Mesenchymal stem cell (in vitro differentiated cells and primary cell): ENCODE data around the gene POLR1B.
"Not testable (repeated sequence)": the region's sequence is repeated elsewhere in the genome, so short reads cannot be mapped to it uniquely, and the experiment has no call there.

Experiments used
- DNase-seq: peaks from one replicate; pipeline ENCODE4 v3.0.0-alpha.2; 2013
- H2AFZ ChIP-seq: one replicate; pipeline ENCODE4 v1.6.1; 2013; ENCODE audit warnings: low read depth, mild to moderate bottlenecking, control low read depth, inconsistent platforms, low read length, moderate library complexity
- H2AK5ac ChIP-seq: 2 replicates; pipeline ENCODE4 v1.6.1; 2013; ENCODE audit warnings: low read length, moderate library complexity, mild to moderate bottlenecking, inconsistent platforms; ENCODE audit not compliant: severe bottlenecking
- H2BK120ac ChIP-seq: one replicate; pipeline ENCODE4 v1.6.1; 2013; ENCODE audit warnings: low read depth, mild to moderate bottlenecking, inconsistent platforms, low read length, moderate library complexity
- H2BK12ac ChIP-seq, 2 experiments: one replicate each; pipeline ENCODE4 v1.6.1; 2013; ENCODE audit warnings: inconsistent platforms in 2 of 2, low read length in 2 of 2, mild to moderate bottlenecking in 2 of 2, moderate library complexity in 2 of 2, control low read depth in 1 of 2
- H2BK15ac ChIP-seq: one replicate; pipeline ENCODE4 v1.6.1; 2013; ENCODE audit warnings: mild to moderate bottlenecking, low read depth, inconsistent platforms; ENCODE audit not compliant: poor library complexity, severe bottlenecking
- H2BK5ac ChIP-seq: 2 replicates; pipeline ENCODE4 v1.6.1; 2013; ENCODE audit warnings: low read depth, mild to moderate bottlenecking, low read length, control low read depth, inconsistent platforms; ENCODE audit not compliant: poor library complexity, severe bottlenecking
- H3K14ac ChIP-seq, 2 experiments: one replicate each; pipeline ENCODE4 v1.6.1; 2013; ENCODE audit warnings: inconsistent platforms in 2 of 2, low read length in 2 of 2, control low read depth in 1 of 2, mild to moderate bottlenecking in 1 of 2, moderate library complexity in 1 of 2
- H3K18ac ChIP-seq, 2 experiments: one replicate each; pipeline ENCODE4 v1.6.1; 2013; ENCODE audit warnings: inconsistent platforms in 2 of 2, low read length in 2 of 2, control low read depth in 1 of 2, low read depth in 1 of 2, mild to moderate bottlenecking in 1 of 2
- H3K23ac ChIP-seq, 2 experiments: one replicate each; pipeline ENCODE4 v1.6.1; 2013; ENCODE audit warnings: inconsistent platforms in 2 of 2, low read length in 2 of 2, mild to moderate bottlenecking in 2 of 2, moderate library complexity in 2 of 2, control low read depth in 1 of 2
- H3K27ac ChIP-seq: 2 replicates; pipeline ENCODE4 v1.5.1; 2013; ENCODE audit warnings: mild to moderate bottlenecking, moderate library complexity, low read length, control low read depth, inconsistent platforms; ENCODE audit not compliant: poor library complexity, severe bottlenecking
- H3K27me3 ChIP-seq, 2 experiments: 2 replicates each; pipeline versions ENCODE4 v1.6.1 to v1.7.0; 2013; ENCODE audit warnings: low read length in 2 of 2, mild to moderate bottlenecking in 2 of 2, moderate library complexity in 2 of 2, control low read depth in 1 of 2, inconsistent platforms in 1 of 2; ENCODE audit not compliant: control insufficient read depth in 1 of 2, insufficient read depth in 1 of 2
- H3K36me3 ChIP-seq, 2 experiments: 2 replicates each; pipeline versions ENCODE4 v1.6.1 to v1.7.0; 2013; ENCODE audit warnings: low read length in 2 of 2, control low read depth in 1 of 2, inconsistent platforms in 1 of 2, low read depth in 1 of 2, mild to moderate bottlenecking in 1 of 2; ENCODE audit not compliant: insufficient read depth in 2 of 2, control insufficient read depth in 1 of 2
- H3K4ac ChIP-seq, 2 experiments: one replicate each; pipeline ENCODE4 v1.6.1; 2013; ENCODE audit warnings: inconsistent platforms in 2 of 2, low read length in 2 of 2, mild to moderate bottlenecking in 2 of 2, moderate library complexity in 2 of 2, control low read depth in 1 of 2, low read depth in 1 of 2
- H3K4me1 ChIP-seq: 2 replicates; pipeline ENCODE4 v1.6.1; 2013; ENCODE audit warnings: low read depth, low read length, control low read depth; ENCODE audit not compliant: control insufficient read depth, insufficient read depth
- H3K4me2 ChIP-seq: 2 replicates; pipeline ENCODE4 v1.6.1; 2013; ENCODE audit warnings: low read length, mild to moderate bottlenecking, inconsistent platforms; ENCODE audit not compliant: poor library complexity, severe bottlenecking
- H3K4me3 ChIP-seq, 2 experiments: 2 replicates each; pipeline versions ENCODE4 v1.5.1 to v1.7.0; 2013; ENCODE audit warnings: low read length in 2 of 2, mild to moderate bottlenecking in 2 of 2, control low read depth in 1 of 2, low read depth in 1 of 2; ENCODE audit not compliant: insufficient read depth in 1 of 2
- H3K79me1 ChIP-seq: replicated peaks from 2 replicates; pipeline ENCODE4 v1.6.1; 2013; ENCODE audit warnings: mild to moderate bottlenecking, control low read depth, low read length, inconsistent platforms; ENCODE audit not compliant: poor library complexity, severe bottlenecking
- H3K9ac ChIP-seq: 2 replicates; pipeline ENCODE4 v1.7.0; 2013; ENCODE audit warnings: mild to moderate bottlenecking, low read length, moderate library complexity
- H3K9me3 ChIP-seq: 2 replicates; pipeline ENCODE4 v1.7.0; 2013; ENCODE audit warnings: mild to moderate bottlenecking, low read length; ENCODE audit not compliant: control insufficient read depth
- H4K8ac ChIP-seq: one replicate; pipeline ENCODE4 v1.6.1; 2013; ENCODE audit warnings: inconsistent platforms, mild to moderate bottlenecking, low read length, moderate library complexity
- H4K91ac ChIP-seq: one replicate; pipeline ENCODE4 v1.6.1; 2013; ENCODE audit warnings: mild to moderate bottlenecking, low read length, inconsistent platforms
- whole genome bisulfite sequencing: methylation state at CpG from one replicate; pipeline ENCODE4 v1.1.7; 2013; ENCODE audit warnings: mixed read lengths; 5-methylcytosine and 5-hydroxymethylcytosine counted together

The POLR1B gene

DNA sequence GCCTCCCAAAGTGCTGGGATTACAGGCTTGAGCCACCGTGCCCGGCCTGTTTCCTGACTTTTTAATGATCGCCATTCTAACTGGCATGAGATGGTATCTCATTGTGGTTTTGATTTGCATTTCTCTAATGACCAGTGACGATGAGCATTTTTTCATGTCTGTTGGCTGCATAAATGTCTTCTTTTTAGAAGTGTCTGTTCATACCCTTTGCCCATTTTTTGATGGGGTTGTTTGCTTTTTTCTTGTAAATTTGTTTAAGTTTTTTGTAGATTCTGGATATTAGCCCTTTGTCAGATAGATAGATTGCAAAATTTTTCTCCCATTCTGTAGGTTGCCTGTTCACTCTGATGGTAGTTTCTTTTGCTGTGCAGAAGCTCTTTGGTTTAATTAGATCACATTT is 67.1 kb downstream of the POLR1B start:
- not testable (repeated sequence) for H2AK5ac ChIP-seq, H3K36me3 ChIP-seq, H2AFZ ChIP-seq, H2BK120ac ChIP-seq, H3K4me1 ChIP-seq, DNase-seq, H3K4ac ChIP-seq, H4K8ac ChIP-seq, H3K4me3 ChIP-seq, H3K9ac ChIP-seq, H3K23ac ChIP-seq, H2BK15ac ChIP-seq, H2BK5ac ChIP-seq, H3K27ac ChIP-seq, H3K79me1 ChIP-seq, H3K27me3 ChIP-seq, H3K4me2 ChIP-seq, H2BK12ac ChIP-seq, H3K9me3 ChIP-seq, H4K91ac ChIP-seq, H3K18ac ChIP-seq, H3K14ac ChIP-seq
- 99% methylated on average over 4 of the region's 4 CpGs for WGBS

- not testable (repeated sequence) for H3K4me2 ChIP-seq, H2BK12ac ChIP-seq, H4K91ac ChIP-seq, H3K4me1 ChIP-seq, H4K8ac ChIP-seq, H3K9ac ChIP-seq, H3K9me3 ChIP-seq, H2BK120ac ChIP-seq, H2BK5ac ChIP-seq, H2AK5ac ChIP-seq, H3K27me3 ChIP-seq, H3K4ac ChIP-seq, DNase-seq, H3K14ac ChIP-seq, H3K18ac ChIP-seq, H3K36me3 ChIP-seq, H2BK15ac ChIP-seq, H3K4me3 ChIP-seq, H2AFZ ChIP-seq, H3K27ac ChIP-seq, H3K79me1 ChIP-seq, H3K23ac ChIP-seq
- WGBS: no CpG with 5 or more reads among the region's 1 CpG
Observed at GRCh38 chr2:112612283-112612682, 70.0 kb downstream of the POLR1B start.

DNA sequence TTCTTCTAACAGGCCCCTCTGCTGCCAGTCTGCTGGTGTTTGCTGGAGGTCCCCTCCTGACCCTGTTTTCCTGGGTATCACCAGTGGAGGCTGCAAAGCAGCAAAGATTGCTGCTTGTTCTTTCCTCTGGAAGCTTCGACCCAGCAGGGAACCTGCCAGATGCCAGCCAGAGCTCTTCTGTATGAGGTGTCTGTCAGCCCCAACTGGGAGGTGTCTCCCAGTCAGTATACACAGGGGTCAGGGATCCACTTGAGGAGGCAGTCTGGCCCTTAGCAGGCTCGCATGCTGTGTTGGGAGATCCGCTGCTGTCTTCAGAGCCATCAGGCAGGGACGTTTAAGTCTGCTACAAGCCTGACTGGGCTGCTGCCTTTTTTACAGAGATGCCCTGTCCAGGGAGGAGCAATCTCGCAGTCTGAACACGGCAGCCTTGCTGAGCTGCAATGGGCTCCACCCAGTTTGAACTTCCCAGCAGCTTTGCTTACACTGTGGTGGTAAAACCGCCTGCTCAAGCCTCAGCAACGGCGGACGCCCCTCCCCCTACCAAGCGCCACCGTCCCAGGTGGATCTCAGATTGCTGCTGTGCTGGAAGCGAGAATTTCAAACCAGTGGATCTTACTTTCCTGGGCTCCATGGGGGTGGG is 72.1 kb downstream of the POLR1B start:
- Histone ChIP-seq H3K4me2 (no peak overlapping the region), H2BK120ac (peak overlapping the region; percentile 19), H2AFZ (peak overlapping the region; percentile 29), H3K9me3 (no peaks in the 10 kb centered on the region), H4K91ac (no peak overlapping the region), H3K36me3 (no peaks in the 10 kb centered on the region), H3K4me1 (peaks cover 7% of the 10 kb centered on the region), H3K27ac (no peak overlapping the region), H2BK15ac (no peak overlapping the region), H2BK12ac (no peak overlapping the region), H3K4me3 (no peak overlapping the region), H2AK5ac (no peak overlapping the region), H3K27me3 (no peaks in the 10 kb centered on the region), H3K4ac (no peak overlapping the region), H3K79me1 (no peaks in the 10 kb centered on the region), H2BK5ac (no peak overlapping the region), H4K8ac (peak overlapping the region; percentile 80), H3K18ac (peak overlapping the region; percentile 28 to 54), H3K9ac (no peak overlapping the region), H3K23ac (no peak overlapping the region), H3K14ac (no peak overlapping the region)
- WGBS: 26% methylated on average over 13 of the region's 13 CpGs
- peak; percentile 47 for DNase-seq

GRCh38 chr2:112615051-112615450 is 72.8 kb downstream of the POLR1B start:
- H2BK15ac ChIP-seq: no peak overlapping the region
- no peak overlapping the region for H3K4me3 ChIP-seq
- no peak overlapping the region for H3K27ac ChIP-seq
- H3K79me1 ChIP-seq: no peaks in the 10 kb centered on the region
- no peak overlapping the region for H2AK5ac ChIP-seq
- no peak for DNase-seq
- no peaks in the 10 kb centered on the region for H3K9me3 ChIP-seq
- H3K9ac ChIP-seq: no peak overlapping the region
- H3K18ac ChIP-seq: peak overlapping the region; percentile 21 to 28
- no peak overlapping the region for H2BK12ac ChIP-seq
- no peak overlapping the region for H3K4me2 ChIP-seq
- H3K4ac ChIP-seq: peak overlapping the region in 1 of 2 experiments; percentile 64
- H3K23ac ChIP-seq: no peak overlapping the region
- H3K27me3 ChIP-seq: no peaks in the 10 kb centered on the region
- H3K36me3 ChIP-seq: no peaks in the 10 kb centered on the region
- H3K14ac ChIP-seq: no peak overlapping the region
- WGBS: 95% methylated on average over 8 of the region's 8 CpGs
- H2BK120ac ChIP-seq: no peak overlapping the region
- no peak overlapping the region for H2BK5ac ChIP-seq
- H4K91ac ChIP-seq: peak overlapping the region; percentile 56
- H4K8ac ChIP-seq: peak overlapping the region; percentile 54
- H3K4me1 ChIP-seq: peaks cover 7% of the 10 kb centered on the region
- H2AFZ ChIP-seq: no peak overlapping the region
